NCI-H2029 treated with DMSO at 0.1 percent for 48 hours (cell line): ENCODE measurements around the gene EXOC3L2.
"Not testable (repeated sequence)": the region's sequence is repeated elsewhere in the genome, so short reads cannot be mapped to it uniquely, and the experiment has no call there.

Source experiments
- DNase-seq: peaks from one replicate; lab custom pipeline; 2025; lab: John Stamatoyannopoulos, UW

Gene EXOC3L2

DNA sequence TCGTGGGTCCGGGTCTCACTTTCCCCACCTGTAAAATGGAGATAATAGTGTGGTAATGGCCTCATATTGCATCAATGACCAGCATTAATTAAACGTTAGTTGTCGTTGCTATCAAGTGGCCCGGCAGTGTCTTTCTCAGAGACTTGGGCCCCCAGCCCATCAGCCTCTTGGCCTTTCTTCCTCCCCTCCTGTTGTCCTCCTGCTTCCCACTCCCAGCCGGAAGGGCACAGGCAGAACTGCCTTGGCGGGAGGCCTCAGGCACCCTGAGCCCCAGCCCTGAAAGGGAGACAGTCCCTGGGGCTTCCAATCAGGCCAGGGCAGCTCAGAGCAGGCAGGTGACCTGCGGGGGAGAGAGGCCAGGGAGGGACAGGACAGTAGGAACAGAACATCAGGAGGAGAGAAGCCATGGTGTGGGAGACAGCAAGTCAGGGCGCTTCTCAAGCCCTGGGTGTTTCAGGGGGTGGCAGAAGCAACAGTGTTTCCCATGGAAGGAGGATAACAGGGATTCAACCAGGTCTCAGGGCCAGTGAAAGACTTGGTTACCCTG, 10.5 kb upstream of the EXOC3L2 start:
- no peak for DNase-seq

- DNase-seq = no peak
These were observed 8.9 kb upstream of the EXOC3L2 start for GRCh38 chr19:45254044-45254531.

GRCh38 chr19:45253396-45254027, 8.3 kb upstream of the EXOC3L2 start:
- no peak for DNase-seq

- DNase-seq = no peak
These were observed 6.5 kb upstream of the EXOC3L2 start for GRCh38 chr19:45251452-45252354.

DNA sequence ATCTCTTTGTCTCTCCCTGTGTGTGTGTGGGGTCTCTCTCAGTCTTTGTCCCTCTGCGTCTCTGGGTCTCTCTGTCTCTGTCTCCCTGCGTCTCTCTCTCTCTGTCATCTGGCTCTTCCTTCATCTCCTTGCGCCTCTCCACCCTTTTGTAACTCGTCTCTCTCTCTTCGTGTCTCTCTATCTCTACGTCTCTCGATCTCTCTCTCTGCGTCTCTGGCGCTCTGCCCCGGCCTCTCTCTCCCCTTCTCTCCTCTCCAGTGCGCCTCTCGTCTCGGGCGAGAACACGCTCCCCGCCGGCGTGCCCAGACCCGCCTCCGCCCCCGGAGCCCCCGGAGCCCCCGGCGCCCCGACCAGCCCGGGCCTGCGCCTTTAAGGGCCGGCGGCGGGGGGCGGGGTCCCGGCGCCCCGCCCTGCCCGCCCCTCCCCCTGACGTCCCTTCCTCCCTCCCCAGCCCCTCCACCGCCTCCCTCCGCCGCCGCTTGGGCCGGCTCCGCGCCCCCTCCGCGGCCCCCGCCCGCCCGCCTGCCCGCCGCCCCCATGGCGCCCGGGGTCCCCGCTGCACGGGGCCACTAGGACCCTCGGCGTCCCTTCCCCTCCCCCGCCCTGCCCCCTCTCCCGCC, 5.7 kb upstream of the EXOC3L2 start, which contains the start of gene MARK4:
Gene MARK4 (plus strand): TSS at position 440 of the 620 bp plus-strand sequence. CDS start 318 bp downstream, outside the sequence.
- DNase-seq = no peak

DNA sequence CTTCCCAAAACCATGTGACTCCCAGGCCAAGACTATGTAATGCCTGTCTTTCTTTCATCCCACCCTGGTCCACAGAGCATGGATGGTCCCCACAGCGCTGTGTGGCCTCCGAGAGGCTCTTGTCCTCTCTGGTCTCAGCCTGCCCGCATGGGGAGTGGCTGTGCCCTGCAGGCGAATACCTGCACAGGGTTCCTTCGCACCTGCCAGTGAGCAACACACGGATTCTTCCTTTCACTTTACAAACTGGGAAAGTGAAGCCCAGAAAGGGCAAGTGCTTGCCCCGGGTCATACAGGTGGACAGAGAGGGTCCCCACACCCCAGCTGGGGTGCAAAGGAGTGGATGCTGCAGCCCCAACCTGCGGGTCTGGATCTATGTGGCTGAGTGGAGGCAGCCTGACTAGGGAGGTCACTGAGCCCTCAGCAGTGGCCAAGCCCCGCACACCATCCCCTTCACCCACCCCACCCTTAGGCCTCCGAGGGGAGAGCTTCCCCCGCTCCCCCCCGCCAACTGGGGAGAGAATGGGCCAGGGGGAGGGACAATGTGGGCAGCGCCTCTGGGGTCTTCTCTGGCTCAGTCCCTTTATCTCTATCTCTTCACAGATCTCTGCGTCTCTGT, 5.1 kb upstream of the EXOC3L2 start:
- no peak for DNase-seq

- no peak for DNase-seq
These were observed 4.2 kb upstream of the EXOC3L2 start for GRCh38 chr19:45249261-45250033.

DNA sequence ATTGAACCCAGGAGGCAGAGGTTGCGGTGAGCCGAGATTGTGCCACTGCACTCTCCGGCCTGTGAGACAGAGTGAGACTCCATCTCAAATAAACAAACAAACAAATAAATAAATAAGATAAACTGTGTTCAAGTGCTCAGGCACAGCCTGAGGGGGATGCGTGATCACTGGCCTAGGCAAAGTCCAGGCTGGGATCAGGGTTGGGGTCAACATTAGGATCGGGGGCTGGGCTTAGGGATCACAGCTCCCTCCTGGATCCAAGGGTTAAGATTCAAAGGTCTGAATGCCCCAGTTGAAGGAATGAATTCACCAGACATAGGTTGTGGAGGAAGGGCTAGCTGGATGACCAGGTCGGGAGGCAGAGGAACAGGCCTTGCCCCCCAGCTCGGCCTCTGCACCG, 1.9 kb upstream of the EXOC3L2 start:
- no peak for DNase-seq

GRCh38 chr19:45245826-45246225, 619 bp upstream of the EXOC3L2 start:
- no peak for DNase-seq

GRCh38 chr19:45244133-45244794, 943 bp downstream of the EXOC3L2 start:
- DNase-seq = no peak

DNA sequence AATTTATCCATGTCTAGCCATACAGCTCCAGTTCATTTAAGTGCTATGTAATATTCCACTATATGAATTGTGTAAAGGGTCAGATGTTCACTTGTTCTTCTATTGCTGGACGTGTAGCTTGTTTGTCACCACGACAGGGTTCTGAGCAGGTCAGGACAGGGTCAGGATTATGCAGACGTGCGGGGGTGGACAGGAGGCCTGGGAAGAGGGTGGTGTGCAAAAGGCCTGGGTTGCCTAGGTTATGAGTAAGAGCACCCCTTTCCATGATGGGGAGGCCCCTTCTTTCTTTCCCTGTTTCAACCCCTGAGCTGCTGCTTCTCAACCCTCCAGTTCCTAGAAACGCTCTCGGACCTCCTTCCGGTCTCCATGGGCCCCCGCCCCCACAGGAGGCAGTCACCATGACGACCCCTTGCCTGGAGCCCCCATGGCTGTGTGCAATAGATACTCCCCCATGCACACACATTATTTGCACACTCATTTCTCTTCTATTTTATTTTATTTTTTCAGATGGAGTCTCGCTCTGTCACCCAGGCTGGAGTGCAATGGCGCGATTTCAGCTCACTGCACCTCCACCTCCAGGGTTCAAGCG, 2.0 kb downstream of the EXOC3L2 start:
- DNase-seq = no peak

DNA sequence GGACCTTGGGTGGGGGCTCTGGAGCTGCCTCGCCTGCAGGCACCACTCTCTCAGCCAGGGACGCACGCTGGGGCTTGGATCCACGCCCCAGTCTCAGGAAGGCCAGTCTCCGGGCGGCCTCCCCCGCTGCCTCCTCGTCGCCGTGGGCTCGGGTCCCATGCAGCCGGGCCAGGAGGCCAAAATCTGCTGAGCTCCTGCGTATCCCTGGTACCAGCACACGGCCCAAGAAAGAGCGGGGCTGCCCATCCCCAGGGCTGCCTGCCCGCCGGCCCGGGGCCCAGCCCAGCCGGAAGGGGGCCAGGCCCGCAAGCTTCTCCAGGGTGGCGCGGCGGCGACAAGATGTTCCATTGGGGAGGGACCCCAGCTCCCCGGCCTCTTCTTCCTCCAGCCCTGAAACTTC, 6.7 kb downstream of the EXOC3L2 start:
- no peak for DNase-seq

- DNase-seq = no peak
These were observed 9.7 kb downstream of the EXOC3L2 start for GRCh38 chr19:45235485-45235884.

GRCh38 chr19:45234089-45234869, 10.9 kb downstream of the EXOC3L2 start:
- DNase-seq = no peak

DNA sequence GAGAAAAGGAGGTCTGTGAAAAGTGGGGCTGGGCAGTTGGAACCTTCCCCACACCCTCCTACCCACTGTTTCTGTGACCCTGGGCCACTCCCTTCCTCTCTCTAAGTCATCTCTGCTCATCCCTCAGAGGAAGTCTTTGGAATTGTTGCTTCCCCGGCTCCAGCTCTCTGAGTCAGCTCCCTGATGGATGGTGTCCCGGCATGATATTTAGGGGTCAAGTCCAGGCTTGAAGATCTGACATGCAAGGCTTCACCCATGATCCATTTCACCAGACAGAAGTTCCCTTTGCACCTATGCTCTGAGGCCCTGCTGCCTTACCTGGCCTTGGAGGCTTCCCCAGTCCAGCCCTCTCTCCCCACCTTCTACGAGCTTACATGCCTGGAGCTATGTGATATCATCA, 13.3 kb downstream of the EXOC3L2 start:
- DNase-seq = no peak

- DNase-seq = not testable (repeated sequence)
These were observed 16.2 kb downstream of the EXOC3L2 start for GRCh38 chr19:45229056-45229455.

GRCh38 chr19:45224645-45225044, 20.6 kb downstream of the EXOC3L2 start:
- DNase-seq = no peak

- DNase-seq = no peak
These were observed 21.3 kb downstream of the EXOC3L2 start for GRCh38 chr19:45223879-45224278.

GRCh38 chr19:45222724-45223123, 22.5 kb downstream of the EXOC3L2 start:
- DNase-seq = no peak
